LNCAP (cell line): Measurements from ENCODE around the gene BICRAL.

Source experiments
- TF ChIP-seq, protein P1 (sequence below): fragments of 450-650 bp; IDR thresholded peaks from 2 replicates; pipeline ENCODE4 v1.5.1; 2017; ENCODE audit warnings: mild to moderate bottlenecking

Gene BICRAL

GRCh38 chr6:42791706-42792320, 10.0 kb downstream of the BICRAL start:
- TF ChIP-seq, protein P1, sequence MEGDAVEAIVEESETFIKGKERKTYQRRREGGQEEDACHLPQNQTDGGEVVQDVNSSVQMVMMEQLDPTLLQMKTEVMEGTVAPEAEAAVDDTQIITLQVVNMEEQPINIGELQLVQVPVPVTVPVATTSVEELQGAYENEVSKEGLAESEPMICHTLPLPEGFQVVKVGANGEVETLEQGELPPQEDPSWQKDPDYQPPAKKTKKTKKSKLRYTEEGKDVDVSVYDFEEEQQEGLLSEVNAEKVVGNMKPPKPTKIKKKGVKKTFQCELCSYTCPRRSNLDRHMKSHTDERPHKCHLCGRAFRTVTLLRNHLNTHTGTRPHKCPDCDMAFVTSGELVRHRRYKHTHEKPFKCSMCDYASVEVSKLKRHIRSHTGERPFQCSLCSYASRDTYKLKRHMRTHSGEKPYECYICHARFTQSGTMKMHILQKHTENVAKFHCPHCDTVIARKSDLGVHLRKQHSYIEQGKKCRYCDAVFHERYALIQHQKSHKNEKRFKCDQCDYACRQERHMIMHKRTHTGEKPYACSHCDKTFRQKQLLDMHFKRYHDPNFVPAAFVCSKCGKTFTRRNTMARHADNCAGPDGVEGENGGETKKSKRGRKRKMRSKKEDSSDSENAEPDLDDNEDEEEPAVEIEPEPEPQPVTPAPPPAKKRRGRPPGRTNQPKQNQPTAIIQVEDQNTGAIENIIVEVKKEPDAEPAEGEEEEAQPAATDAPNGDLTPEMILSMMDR, result no peak

DNA sequence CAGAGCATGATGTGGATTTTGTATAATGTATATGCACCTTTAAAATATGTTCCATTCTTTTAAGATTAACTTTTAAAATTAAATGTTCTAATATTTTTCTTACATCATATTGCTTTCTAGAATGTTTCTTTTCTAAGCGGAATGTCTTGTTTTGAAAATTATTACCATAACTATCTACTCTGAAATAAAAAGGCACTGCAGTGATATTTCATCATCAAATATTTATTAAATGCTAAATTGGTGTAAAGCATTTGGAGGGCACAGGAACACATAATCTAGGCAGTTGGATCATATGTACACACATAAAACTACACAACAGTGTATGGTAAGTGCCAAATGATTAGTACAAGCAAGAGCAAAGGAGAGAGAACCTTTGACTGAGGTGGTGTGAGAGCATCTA, 13.8 kb downstream of the BICRAL start:
- TF ChIP-seq, protein P1, result no peak

DNA sequence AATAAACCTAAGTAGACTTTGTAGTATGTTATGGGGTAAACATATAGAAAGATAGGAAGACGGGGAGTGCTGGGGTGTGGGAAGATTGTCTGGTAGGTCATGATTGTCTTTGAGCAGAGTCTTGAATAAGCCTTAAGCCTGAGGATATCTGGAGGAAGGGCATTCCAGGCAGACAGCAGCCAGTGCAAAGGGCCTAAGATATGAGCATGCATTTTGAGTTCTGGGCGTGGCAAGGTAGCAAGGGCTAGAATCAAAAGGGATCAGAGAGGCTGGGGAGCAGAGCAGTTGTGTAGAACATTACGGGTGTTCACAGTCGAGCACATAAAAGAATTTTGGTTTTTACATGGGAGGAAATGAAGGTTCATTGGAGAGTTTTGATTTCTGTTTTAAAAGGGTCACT, 14.3 kb downstream of the BICRAL start:
- TF ChIP-seq, protein P1, result no peak

DNA sequence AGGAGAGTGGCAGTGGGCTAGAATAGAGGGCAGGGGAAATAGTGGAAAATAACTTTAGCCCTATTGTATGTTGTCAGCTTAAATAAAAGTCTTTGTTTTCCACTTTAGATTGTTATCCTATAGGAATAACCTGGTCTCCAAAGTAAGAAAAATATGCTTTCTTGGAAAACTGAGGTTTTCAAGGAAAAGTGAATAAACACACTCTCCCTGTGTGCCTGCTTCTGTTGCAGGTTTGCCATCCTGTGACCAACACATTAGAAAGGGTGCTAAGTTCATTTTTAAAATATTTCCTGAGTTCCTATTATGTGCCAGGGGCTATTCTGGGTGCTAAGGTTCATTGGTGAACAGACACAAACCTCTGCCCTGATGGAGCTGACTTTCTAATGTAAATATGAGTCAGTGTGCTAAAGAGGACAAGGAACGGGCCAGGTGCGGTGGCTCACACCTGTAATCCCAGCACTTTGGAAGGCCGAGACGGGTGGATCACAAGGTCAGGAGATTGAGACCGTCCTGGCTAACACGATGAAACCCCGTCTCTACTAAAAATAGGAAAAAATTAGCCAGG, 23.5 kb downstream of the BICRAL start:
- TF ChIP-seq, protein P1, result no peak

GRCh38 chr6:42808492-42809483, 26.9 kb downstream of the BICRAL start:
- TF ChIP-seq, protein P1, result no peak

DNA sequence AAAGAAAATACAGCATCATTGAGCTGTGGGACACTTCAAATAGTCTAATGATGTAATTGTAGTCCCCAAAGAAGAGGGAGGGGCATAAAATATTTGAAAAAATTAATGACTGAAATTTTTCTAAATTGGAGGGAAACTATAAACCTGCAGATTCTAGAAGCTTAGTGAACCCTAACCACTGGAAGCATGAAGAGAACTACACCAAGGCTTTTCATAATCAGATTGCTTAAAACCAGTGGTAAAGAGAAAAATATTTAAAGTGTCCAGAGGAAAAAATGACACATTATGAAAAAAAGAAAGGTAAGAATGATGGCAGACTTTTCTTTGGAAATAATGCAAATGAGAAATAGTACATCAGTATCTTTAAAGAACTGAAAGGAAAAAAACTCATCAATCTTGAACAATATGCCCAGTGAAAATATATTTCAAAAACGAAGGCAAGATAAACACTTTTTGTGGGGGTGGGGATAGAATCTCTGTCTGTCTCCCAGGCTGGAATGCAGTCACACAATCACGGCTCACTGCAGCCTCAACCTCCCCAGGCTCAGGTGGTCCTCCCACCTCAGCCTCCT, 31.3 kb downstream of the BICRAL start:
- TF ChIP-seq, protein P1, result no peak

- TF ChIP-seq, protein P1, result no peak
These were observed 32.1 kb downstream of the BICRAL start for GRCh38 chr6:42813906-42814444.
